ENCODE data around the gene PLXDC2.

The PLXDC2 gene

DNA sequence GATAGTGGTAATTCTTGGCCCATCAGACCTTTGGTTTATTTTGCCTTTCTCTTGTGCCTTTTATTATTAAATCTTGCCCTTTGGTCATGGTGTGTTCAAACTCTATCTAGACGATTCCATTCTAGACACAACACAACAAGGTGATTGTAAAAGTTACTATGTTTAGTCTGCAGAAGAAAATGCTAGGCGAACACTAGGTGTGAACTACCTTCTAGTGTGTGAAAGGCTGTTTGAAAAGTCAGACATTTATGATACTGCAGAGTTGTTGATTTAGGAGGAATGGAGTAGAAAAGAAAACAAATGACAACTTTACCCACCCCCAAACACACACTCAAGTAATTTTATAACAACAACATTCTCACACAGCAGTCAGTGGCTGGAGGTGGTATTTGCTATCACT is 103.4 kb downstream of the PLXDC2 start:
- POLR2A ChIA-PET: no interaction called here

DNA sequence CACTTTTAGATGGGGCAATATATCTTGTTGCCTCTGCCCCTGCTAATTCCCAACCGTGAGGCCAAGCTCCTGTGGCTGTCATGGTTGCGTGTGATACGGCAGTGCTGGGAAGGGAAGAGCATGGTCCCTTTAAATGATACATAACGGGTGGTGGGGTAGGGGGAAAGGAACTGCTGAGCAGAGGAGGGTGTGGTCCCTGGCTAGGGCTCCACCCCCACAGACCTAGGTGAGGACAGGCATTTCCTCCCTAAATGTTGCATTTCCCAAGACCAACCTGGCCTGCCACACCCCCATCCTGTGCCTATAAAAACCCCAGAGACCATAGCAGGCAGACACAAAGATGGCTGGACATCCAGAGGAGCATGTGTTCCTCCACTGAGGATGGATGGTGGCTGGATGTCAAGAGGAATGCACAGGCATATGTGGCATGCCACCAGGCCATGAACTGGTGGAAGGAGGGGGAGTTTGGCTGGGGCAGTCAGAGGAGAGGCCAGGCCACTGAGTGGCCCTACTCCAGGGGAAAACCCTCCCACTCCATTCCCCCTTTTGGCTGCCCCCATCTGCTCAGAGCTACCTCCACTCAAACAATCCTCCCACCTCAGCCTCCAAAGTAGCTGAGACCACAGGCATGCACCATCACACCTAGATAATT is 104.0 kb downstream of the PLXDC2 start:
- TF ChIP-seq, protein P1, sequence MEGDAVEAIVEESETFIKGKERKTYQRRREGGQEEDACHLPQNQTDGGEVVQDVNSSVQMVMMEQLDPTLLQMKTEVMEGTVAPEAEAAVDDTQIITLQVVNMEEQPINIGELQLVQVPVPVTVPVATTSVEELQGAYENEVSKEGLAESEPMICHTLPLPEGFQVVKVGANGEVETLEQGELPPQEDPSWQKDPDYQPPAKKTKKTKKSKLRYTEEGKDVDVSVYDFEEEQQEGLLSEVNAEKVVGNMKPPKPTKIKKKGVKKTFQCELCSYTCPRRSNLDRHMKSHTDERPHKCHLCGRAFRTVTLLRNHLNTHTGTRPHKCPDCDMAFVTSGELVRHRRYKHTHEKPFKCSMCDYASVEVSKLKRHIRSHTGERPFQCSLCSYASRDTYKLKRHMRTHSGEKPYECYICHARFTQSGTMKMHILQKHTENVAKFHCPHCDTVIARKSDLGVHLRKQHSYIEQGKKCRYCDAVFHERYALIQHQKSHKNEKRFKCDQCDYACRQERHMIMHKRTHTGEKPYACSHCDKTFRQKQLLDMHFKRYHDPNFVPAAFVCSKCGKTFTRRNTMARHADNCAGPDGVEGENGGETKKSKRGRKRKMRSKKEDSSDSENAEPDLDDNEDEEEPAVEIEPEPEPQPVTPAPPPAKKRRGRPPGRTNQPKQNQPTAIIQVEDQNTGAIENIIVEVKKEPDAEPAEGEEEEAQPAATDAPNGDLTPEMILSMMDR (IDR thresholded peaks at IDR 0.05; ENCODE audit: control extremely low read depth, extremely low read depth, low read depth, missing control alignments): no peak
- DNase-seq (ENCODE audit: extremely low spot score): no peak
- ChIA-PET POLR2A (no interaction called here), CTCF (interaction anchor here (1.2 kb wide), 1 partner anchor 11 kb away, joined by 6 read pairs; no protein-coding TSS in a partner anchor)

More for the DNA sequence above, 103.4 kb downstream of the PLXDC2 start:
- TF ChIP-seq, protein P1 (IDR thresholded peaks at IDR 0.05; ENCODE audit: control extremely low read depth, extremely low read depth, low read depth, missing control alignments): no peak
- CTCF ChIA-PET: no interaction called here
- DNase-seq (ENCODE audit: extremely low spot score): no peak

DNA sequence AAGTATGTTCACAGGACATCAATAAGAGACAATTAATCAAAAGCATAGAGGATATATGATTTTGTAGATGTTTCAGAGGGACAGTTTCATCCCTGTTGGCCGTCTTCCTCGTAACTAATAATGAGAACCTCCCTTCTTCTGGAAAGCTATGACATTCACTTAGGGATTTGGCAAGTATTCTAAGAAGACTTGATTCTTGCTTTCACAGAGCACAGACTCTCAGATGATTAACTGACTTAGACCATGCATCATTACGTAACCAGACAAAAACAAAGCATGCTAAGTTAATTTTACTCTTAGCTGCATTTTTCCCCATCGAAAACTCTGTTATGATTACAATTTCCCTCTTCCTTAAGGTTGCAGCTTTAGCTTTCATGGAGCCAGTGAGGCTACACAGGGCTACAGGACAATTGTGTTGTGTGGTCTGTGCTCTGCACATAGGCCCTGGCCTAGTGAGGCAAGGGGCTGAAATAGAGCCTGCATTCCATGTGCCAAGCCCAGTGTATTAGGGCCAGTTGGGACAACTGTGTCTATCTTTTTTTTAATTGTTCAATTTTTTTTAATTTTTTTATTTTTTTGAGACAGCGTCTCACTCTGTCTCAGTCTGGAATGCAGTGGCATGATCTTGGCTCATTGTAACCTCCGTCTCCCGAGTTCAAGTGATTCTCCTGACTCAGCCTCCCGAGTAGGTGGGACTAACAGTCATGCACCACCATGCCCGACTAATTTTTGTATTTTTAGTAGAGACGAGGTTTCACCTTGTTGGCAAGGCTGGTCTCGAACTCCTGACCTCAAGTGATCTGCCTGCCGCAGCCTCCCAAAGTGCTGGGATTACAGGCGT is 105.3 kb downstream of the PLXDC2 start:
- TF ChIP-seq, protein P1 (IDR thresholded peaks at IDR 0.05; ENCODE audit: control extremely low read depth, extremely low read depth, low read depth, missing control alignments): no peak
- ChIA-PET POLR2A (no interaction called here), CTCF (interaction anchor here (1.2 kb wide), 1 partner anchor 10 kb away, joined by 6 read pairs; no protein-coding TSS in a partner anchor)
- no peak for DNase-seq (ENCODE audit: extremely low spot score)

DNA sequence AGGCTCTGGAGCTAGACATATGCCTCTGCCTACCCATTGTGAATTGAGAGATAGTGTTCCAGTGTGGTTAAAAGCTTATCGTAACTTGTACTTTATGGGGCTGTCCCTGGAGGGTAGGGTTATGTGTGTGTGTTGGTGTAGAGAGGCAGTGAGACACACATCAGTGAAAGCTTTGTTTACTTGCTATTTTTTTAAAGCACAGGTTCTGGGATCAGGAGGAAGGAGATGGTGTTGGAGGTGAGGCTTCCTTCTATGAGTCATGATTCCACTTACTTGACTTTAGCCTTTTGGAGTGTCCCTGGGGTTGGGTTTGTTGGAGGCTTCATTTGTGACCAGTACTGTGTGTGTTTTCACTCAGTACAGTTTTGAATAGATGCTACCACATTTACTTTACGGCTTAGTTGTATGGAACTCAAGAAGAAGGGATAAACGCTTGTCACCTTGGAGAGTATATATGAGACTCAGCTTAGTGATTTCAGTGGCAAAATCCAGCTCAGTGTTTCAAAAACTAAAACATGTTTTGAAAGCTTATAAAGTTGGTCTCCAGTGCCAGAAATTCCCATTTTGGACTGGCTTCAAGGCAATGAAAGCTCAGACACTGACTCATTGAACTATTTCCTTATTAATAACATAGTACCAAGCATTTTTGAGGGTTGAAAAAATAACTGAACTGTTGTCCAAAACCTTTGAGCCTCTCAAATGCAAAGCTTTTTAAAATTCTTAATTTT is 106.2 kb downstream of the PLXDC2 start:
- ChIA-PET CTCF (interaction anchor here (0.8 to 0.9 kb wide), 2 partner anchors 9 kb away, joined by 3 read pairs; no protein-coding TSS in a partner anchor), POLR2A (no interaction called here)
- TF ChIP-seq, protein P1 (IDR thresholded peaks at IDR 0.05; ENCODE audit: control extremely low read depth, extremely low read depth, low read depth, missing control alignments): no peak
- no peak for DNase-seq (ENCODE audit: extremely low spot score)

DNA sequence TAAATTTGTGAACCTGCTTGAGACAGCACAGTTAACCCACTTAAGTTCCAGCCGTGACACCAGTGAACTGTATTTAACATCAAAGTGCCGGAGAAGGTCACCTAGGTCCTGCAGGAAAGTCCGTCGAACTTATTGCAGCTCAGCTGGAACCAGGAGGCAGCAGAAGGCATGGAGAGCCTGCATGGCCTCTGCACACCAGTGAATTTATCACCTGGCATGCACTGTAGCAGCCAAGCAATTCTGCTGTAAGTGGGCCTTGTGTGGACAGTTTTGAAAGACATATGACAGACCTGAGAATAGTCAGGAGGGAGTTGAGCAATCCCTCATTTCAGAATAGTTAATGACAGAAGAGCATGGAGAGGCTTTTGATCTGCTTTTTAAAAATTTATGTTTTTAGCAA is 108.8 kb downstream of the PLXDC2 start:
- DNase-seq (ENCODE audit: extremely low spot score): no peak
- POLR2A ChIA-PET: no interaction called here
- TF ChIP-seq, protein P1 (IDR thresholded peaks at IDR 0.05; ENCODE audit: control extremely low read depth, extremely low read depth, low read depth, missing control alignments): no peak
- CTCF ChIA-PET: no interaction called here

DNA sequence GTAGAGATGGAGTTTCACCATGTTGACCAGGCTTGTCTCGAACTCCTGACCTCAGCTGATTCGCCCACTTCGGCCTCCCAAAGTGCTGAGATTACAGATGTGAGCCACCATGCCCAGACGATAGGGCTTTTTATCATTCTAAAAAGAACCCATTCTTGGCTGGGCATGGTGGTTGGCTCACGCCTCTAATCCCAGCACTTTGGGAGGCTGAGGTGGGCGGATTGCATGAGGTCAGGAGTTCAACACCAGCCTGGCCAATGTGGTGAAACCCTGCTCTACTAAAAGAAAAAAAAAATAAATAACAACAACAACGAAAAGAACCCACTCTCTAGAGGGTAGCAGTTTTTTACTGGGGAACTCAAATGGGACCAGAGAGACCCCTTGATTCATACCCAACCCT is 112.7 kb downstream of the PLXDC2 start:
- TF ChIP-seq, protein P1 (IDR thresholded peaks at IDR 0.05; ENCODE audit: control extremely low read depth, extremely low read depth, low read depth, missing control alignments): no peak
- DNase-seq (ENCODE audit: extremely low spot score): no peak
- CTCF ChIA-PET: no interaction called here
- POLR2A ChIA-PET: no interaction called here

All from GM10248 (cell line).